NK-92 (cell line): ENCODE measurements around the gene TAS2R5.
"Not testable (repeated sequence)": the region's sequence is repeated elsewhere in the genome, so short reads cannot be mapped to it uniquely, and the experiment has no call there.

Source experiments
- DNase-seq: peaks from one replicate; lab custom pipeline; 2025; ENCODE audit not compliant: unreplicated experiment; lab: John Stamatoyannopoulos, UW

Gene TAS2R5

GRCh38 chr7:141789917-141790316 is at the start of gene TAS2R5:
Gene TAS2R5 (plus strand): TSS chr7:141790217. CDS start chr7:141790362, 145 bp downstream.
- DNase-seq: no peak

GRCh38 chr7:141742229-141742628 is 47.8 kb upstream of the TAS2R5 start:
- DNase-seq: no peak

GRCh38 chr7:141744131-141744530 is 45.9 kb upstream of the TAS2R5 start:
- DNase-seq: no peak

GRCh38 chr7:141748396-141748795 is 41.6 kb upstream of the TAS2R5 start:
- DNase-seq: no peak

- not testable (repeated sequence) for DNase-seq
Observed at GRCh38 chr7:141751904-141752303, 38.1 kb upstream of the TAS2R5 start.

GRCh38 chr7:141752634-141753033 is 37.4 kb upstream of the TAS2R5 start:
- DNase-seq: no peak

GRCh38 chr7:141754939-141755338 is 35.1 kb upstream of the TAS2R5 start:
- no peak for DNase-seq

GRCh38 chr7:141763797-141764196 is 26.2 kb upstream of the TAS2R5 start, which contains the start of gene TAS2R3:
Gene TAS2R3 (plus strand): TSS chr7:141764097. CDS start chr7:141764159, 62 bp downstream.
- no peak for DNase-seq

- not testable (repeated sequence) for DNase-seq
Observed at GRCh38 chr7:141770083-141770583, 19.9 kb upstream of the TAS2R5 start.

GRCh38 chr7:141776374-141776773 is 13.6 kb upstream of the TAS2R5 start, which contains the start of gene TAS2R4:
Gene TAS2R4 (plus strand): TSS chr7:141776674. CDS start chr7:141778489, 1,815 bp downstream.
- no peak for DNase-seq

GRCh38 chr7:141785706-141786552 is 4.1 kb upstream of the TAS2R5 start:
- no peak for DNase-seq

- no peak for DNase-seq
Observed at GRCh38 chr7:141788296-141788695, 1.7 kb upstream of the TAS2R5 start.

- DNase-seq: no peak
Observed at GRCh38 chr7:141792526-141792925, 2.5 kb downstream of the TAS2R5 start.

GRCh38 chr7:141820067-141820466 is 30.1 kb downstream of the TAS2R5 start:
- DNase-seq: no peak

GRCh38 chr7:141822432-141822831 is 32.4 kb downstream of the TAS2R5 start:
- DNase-seq: not testable (repeated sequence)

- no peak for DNase-seq
Observed at GRCh38 chr7:141837683-141838082, 47.7 kb downstream of the TAS2R5 start.

- no peak for DNase-seq
Observed at GRCh38 chr7:141838581-141838980, 48.6 kb downstream of the TAS2R5 start.

- DNase-seq: no peak
Observed at GRCh38 chr7:141839256-141839655, 49.2 kb downstream of the TAS2R5 start.

- DNase-seq: no peak
Observed at GRCh38 chr7:141840708-141841107, 50.7 kb downstream of the TAS2R5 start.
